Measurements from ENCODE around the gene ZER1.
A peak's percentile ranks its signal among the peaks of the same experiment; 100 is the strongest.
"Not testable (repeated sequence)": the region's sequence is repeated elsewhere in the genome, so short reads cannot be mapped to it uniquely, and the experiment has no call there.

ZER1 gene

GRCh38 chr9:128706671-128707381 lies 64.9 kb downstream of the ZER1 start:
- TF ChIP-seq POLR2A (IDR thresholded peaks at IDR 0.05; ENCODE audit: low read length) (no peak), GATA1 (IDR thresholded peaks at IDR 0.05; ENCODE audit: low read depth, low read length) (no peak)
- DNase-seq: no peak

- TF ChIP-seq GATA1 (IDR thresholded peaks at IDR 0.05; ENCODE audit: low read depth, low read length) (no peak), POLR2A (IDR thresholded peaks at IDR 0.05; ENCODE audit: low read length) (no peak)
- no peak for DNase-seq
Measured at GRCh38 chr9:128706045-128706444, 65.7 kb downstream of the ZER1 start.

GRCh38 chr9:128705051-128705965 lies 66.4 kb downstream of the ZER1 start:
- no peak for DNase-seq
- TF ChIP-seq POLR2A (IDR thresholded peaks at IDR 0.05; ENCODE audit: low read length) (no peak), GATA1 (IDR thresholded peaks at IDR 0.05; ENCODE audit: low read depth, low read length) (no peak)

GRCh38 chr9:128704356-128704670 lies 67.4 kb downstream of the ZER1 start:
- DNase-seq: no peak
- TF ChIP-seq GATA1 (IDR thresholded peaks at IDR 0.05; ENCODE audit: low read depth, low read length): no peak
- no peak for TF ChIP-seq POLR2A (IDR thresholded peaks at IDR 0.05; ENCODE audit: low read length)

GRCh38 chr9:128703616-128704355 lies 67.9 kb downstream of the ZER1 start:
- TF ChIP-seq POLR2A (IDR thresholded peaks at IDR 0.05; ENCODE audit: low read length) (no peak), GATA1 (IDR thresholded peaks at IDR 0.05; ENCODE audit: low read depth, low read length) (no peak)
- no peak for DNase-seq

- DNase-seq: peak; percentile 53 to 62
- TF ChIP-seq GATA1 (IDR thresholded peaks at IDR 0.05; ENCODE audit: low read depth, low read length) (no peak), POLR2A (IDR thresholded peaks at IDR 0.05; ENCODE audit: low read length) (no peak)
Measured at GRCh38 chr9:128702949-128703615, 68.6 kb downstream of the ZER1 start.

- DNase-seq: peak; percentile 87 to 93
- TF ChIP-seq GATA1 (IDR thresholded peaks at IDR 0.05; ENCODE audit: low read depth, low read length) (no peak), POLR2A (IDR thresholded peaks at IDR 0.05; ENCODE audit: low read length) (peak; percentile 38)
Measured at GRCh38 chr9:128702445-128702948, 69.2 kb downstream of the ZER1 start, which contains the start of gene PKN3. TSS of gene PKN3 (plus strand) at chr9:128702503. CDS start at chr9:128702916, 413 bp downstream.

- DNase-seq: no peak
- TF ChIP-seq POLR2A (IDR thresholded peaks at IDR 0.05; ENCODE audit: low read length): no peak
- TF ChIP-seq GATA1 (IDR thresholded peaks at IDR 0.05; ENCODE audit: low read depth, low read length): no peak
Measured at GRCh38 chr9:128701227-128701854, 70.4 kb downstream of the ZER1 start.

- not testable (repeated sequence) for DNase-seq
Measured at GRCh38 chr9:128699096-128699795, 72.5 kb downstream of the ZER1 start.

- TF ChIP-seq GATA1 (IDR thresholded peaks at IDR 0.05; ENCODE audit: low read depth, low read length) (no peak), POLR2A (IDR thresholded peaks at IDR 0.05; ENCODE audit: low read length) (no peak)
- no peak for DNase-seq
Measured at GRCh38 chr9:128696923-128697707, 74.6 kb downstream of the ZER1 start.

- DNase-seq: no peak
- no peak for TF ChIP-seq GATA1 (IDR thresholded peaks at IDR 0.05; ENCODE audit: low read depth, low read length)
- no peak for TF ChIP-seq POLR2A (IDR thresholded peaks at IDR 0.05; ENCODE audit: low read length)
Measured at GRCh38 chr9:128694344-128694743, 77.4 kb downstream of the ZER1 start.

- DNase-seq: not testable (repeated sequence)
Measured at GRCh38 chr9:128693738-128694137, 78.0 kb downstream of the ZER1 start.
